ENCODE data around the gene CILP2.

GRCh38 chr19:19563348-19563848, 25.3 kb downstream of the CILP2 start:
- TF ChIP-seq EZH2 (IDR thresholded peaks at IDR 0.05): no peak
- TF ChIP-seq POLR2AphosphoS5 (IDR thresholded peaks at IDR 0.05; ENCODE audit: borderline replicate concordance, low read depth, low read length): no peak
- TF ChIP-seq FOXP2 (optimal IDR thresholded peaks at IDR 0.05; ENCODE audit: control extremely low read depth, extremely low read length, insufficient read depth): no peak
